ENCODE results near the gene AHI1.
A peak's percentile ranks its signal among the peaks of the same experiment; 100 is the strongest.

AHI1 gene

DNA sequence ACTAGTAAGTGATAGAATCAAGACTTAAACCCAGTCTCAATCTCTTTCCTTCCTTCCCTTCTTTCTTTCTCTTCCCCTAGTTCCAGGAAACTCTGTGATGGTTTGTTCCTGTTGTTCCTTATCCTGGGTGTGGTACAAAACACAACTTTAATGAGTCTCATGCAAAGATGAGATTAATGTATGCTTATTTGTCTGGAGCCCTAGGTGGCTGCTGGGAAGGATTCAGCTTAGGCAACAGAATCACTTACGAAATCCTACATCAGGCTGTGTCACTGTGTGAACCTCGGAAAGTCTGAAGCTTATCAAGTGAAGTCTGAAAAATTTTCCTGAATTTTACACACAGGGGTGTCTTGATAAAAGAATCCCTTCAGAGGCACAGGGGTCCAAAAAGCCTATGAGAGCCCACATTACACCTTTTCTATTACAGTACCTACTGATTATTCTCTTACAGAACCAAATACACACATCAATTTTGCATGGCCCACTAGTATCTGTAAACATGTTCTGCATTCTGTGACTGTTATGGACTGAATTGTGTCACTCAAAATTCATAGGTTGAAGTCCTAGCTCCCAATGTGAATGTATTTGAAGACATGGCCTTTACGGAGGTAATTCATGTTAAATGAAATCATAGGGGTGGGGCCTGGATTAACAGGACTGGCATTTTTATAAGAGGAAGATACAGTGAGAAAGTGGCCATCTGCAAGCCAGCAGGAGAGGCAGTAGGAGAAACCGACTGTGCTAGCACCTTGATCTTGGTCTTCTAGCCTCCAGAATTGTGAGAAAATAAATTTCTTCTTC lies 171.7 kb downstream of the AHI1 start:
- DNase-seq (ENCODE audit: low read depth), result peak; percentile 46

DNA sequence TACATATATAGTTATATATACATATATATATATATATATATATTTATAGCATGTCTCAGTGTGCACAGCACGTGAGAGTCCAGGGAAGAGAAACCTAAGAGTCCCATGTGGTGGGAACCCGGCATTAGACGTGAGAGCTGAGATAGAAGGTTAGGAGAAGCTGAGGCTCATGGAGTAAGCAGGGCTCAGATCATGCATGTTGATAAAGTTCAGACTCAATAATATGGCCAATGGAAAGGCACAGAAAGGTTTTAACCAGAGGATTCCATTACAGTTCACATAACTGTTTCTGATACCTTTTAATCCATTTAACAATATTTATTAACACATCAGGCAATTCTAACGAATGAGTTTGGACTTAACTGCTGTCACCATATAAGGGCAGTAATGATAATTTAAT lies 173.0 kb downstream of the AHI1 start:
- DNase-seq (ENCODE audit: low read depth), result no peak

DNA sequence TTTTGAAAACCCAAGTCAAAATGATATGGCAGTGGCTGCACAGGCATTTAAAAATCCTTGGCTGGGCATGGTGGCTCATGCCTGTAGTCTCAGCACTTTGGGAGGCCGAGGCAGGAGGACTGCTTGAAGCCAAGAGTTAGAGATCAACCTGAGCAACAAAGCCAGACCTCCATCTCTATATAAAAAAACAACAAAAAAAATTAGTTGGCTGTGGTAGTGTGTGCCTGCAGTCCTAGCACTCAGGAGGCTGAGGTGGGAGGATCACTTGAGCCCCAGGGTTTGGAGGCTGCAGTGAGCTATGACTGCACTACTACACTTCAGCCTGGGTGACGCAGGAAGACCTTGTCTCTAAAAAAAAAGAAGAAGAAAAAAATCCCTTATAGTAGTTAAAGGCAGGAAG lies 173.6 kb downstream of the AHI1 start:
- no peak for DNase-seq (ENCODE audit: low read depth)

DNA sequence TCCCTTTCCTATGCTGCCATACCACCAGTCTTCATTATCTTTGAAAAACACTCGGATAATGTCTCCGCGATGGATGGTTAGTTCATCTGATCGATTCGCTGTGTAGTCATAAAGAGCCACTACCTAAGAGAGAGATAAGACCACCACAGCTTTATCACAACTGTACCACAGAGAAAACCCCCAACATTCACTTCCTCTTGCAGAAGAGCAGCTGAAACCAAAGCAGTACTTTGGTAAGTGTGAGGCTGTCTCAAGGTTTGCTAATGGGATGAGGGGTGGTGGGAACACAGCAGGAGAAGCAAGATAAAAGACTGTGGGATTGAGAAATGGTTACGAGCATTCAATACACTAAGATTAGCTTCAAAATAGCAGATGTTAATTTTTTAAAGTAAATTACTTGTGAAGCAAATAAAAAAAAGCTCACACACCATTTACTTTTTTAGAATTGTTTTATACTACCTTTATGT lies 174.3 kb downstream of the AHI1 start:
- peak; percentile 100 for DNase-seq (ENCODE audit: low read depth)

DNA sequence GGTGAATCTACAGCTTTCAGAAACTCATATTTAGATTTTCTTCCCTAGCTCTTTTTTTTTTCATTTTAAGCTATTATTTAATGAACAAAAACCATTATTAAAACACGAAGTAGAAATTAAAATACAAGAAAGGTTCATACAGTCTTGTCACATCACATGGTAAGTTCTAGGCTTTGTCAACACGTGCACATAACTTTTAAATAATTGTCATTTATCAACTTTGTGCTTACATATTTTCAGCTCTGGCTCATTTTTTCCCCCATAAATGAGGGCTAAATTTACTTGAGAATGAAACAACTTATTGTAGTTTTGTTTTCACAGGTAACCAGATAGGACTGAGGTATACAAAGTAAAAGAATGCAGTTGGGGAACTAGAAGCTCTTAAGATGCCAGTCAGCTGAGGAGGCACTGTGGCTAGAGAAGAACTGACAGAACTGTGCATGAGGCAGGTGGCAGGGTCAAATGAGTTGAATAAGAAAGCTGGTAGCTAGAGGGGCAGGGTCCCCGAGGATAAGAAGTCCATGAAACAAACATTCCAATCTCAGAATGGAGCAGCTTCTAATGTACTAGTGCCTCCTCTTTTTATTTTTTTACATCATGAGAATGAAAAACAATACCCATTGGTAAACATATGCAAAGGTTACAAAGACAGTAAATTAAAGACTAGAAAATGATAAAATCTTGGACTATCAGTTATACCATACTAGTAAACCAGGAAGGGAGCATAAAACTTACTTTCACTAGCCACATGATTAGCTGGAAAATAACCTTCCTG lies 174.9 kb downstream of the AHI1 start:
- no peak for DNase-seq (ENCODE audit: low read depth)

DNA sequence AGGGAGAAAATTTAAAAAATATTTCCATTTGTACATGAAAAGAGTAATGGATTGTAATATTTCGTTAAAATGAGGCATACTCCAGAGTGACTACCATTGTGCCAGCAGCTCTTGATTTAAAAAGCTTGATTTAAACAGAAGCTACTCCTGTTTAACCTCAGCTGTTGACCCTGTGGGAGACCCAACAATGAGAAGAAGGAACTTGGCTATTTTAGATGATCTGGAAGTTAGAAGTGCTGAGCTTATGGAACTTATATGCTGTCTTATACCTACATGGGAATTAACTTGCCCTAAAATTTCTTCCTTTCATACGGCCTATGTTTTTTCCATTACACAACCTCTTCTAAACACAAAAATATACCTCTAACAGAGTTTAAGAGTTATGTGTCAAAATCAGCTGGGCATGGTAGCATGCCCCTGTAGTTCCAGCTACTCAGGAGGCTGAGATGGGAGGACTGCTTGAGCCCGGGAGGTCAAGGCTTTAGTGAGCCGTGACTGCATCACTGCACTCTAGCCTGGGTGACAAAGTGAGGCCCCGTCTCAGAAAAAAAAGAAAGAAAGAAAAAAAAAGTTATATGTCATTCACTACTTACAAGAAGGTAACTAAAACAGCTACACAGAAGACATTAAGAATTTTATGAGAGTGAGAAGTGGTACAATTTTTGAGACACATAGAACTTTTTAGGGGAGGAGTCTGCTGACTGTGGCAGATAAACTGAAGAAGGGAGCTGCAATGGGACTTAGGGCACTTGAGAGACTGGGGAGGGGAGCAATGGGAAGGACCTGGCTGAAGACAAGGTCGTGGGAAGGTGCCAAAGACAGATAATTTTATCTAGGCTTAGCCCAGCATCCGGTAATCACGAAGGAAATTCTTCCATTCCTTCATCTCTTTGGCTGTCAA lies 176.6 kb downstream of the AHI1 start:
- DNase-seq (ENCODE audit: low read depth), result peak; percentile 67

DNA sequence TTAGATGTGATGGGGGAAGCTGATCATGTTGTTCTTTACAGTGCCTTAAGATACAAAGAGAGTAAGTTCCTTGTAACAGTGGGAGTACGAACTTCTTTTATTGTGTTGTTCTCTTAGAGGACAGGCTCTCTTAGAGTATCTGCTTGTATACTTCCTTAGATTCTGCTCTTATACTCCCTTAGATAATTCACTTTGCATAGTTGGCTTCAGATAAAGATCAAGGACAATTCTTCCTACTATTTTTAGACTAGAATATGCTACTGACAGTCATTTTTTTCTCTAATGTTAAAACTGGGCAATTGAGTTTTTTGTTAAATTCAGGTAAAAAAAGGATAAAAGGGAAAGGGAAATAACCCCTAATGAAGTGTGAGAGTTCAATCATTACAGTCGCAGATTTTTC lies 177.7 kb downstream of the AHI1 start:
- no peak for DNase-seq (ENCODE audit: low read depth)

DNA sequence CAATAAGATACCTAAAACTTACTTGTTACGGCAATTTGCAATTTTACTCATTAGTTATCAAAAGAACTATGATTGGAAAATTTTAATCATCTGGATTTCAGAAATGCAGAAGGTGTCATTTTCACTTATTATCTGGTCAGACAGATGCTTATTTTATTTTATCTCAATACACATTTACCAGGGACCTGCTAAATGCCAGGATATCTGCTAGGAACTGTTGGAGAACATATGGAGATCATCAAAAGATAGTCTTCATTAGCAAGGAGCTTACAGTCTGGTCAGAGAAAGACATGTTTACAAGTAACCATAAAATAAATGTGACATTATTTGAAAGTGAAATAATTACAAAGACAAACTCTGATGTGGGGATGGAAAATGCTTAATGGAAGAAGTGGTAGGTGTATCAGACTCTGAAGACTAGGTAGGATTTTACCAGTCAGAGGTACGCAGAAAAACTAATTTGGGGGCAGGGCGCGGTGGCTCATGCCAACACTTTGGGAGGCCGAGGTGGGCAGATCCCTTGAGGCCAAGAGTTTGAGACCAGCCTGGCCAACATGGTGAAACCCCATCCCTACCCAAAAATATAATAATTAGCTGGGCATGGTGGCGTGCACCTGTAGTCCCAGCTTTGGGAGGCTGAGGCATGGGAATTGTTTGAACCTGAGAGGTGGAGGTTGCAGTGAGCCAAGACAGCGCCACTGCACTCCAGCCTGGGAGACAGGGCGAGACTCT lies 178.6 kb downstream of the AHI1 start:
- no peak for DNase-seq (ENCODE audit: low read depth)

DNA sequence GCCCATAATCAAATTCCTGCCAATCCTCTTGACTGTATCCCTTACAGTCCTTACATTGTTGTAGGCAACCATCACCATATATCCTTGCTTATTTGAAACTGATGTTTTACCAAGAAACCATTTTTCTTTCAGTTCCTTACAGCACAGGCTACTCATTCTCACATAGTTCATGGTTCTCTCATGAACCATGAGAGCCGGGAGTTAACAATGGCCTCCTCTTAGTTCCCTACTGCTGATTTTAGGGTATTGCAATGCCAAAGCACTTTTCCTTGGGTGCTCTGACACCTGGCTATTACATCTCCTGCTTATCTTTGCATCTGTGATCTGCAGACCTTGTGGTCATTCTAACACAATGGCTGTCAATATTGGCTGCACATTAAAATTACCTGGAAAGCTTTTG lies 183.0 kb downstream of the AHI1 start:
- no peak for DNase-seq (ENCODE audit: low read depth)

DNA sequence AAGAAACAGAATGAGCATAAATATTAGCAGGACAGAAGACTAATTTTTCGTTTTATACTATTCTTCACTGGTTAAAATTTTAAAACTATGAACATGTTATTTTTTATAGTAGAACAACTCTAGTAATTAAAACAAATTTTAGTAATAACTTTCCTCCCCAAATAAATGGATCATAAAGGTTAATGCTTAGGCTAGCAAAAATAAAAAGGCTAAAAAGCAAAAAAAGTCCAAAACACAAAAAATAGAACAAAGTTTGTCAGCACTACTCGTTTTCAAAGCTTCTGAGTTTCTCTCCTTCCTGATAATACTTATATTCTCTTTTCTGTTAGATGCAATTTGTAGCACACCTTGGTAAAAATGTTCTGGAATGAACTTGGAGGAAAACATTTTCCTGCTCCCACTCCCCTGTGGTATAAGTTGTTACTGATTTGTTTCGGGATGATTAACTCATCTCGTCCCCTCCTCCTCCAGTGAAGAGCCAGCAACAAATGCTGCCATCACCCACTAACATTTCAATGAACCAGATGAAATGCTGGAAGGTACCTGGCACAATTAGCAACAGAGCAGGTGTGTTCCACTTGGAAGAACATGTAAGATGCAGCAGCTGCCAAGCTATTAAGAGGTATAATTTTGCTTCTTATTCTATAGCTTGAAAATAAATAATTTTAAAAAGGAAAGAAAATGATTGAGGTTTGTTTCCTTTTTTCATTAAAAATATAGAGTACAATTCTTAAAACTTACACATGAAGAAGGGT lies 185.9 kb downstream of the AHI1 start:
- DNase-seq (ENCODE audit: low read depth), result no peak

DNA sequence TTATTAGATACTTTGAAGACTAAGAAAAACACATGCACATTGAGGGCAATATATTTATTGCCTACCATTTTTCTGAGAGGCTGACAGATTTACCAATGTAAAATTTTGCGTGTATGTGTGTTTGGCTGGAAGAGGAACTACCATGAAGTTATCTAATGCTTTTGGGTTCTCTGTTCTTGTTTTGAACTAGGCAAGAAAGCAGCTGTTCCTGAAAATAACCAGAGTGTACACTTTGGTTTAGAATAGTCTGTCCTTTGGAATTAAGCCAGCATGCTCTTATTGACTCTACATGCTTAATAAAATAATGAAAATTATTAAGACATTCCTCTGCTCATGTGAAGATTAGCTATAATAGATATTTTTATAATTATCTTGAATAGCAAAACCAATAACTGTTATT lies 187.2 kb downstream of the AHI1 start:
- peak; percentile 26 for DNase-seq (ENCODE audit: low read depth)

DNA sequence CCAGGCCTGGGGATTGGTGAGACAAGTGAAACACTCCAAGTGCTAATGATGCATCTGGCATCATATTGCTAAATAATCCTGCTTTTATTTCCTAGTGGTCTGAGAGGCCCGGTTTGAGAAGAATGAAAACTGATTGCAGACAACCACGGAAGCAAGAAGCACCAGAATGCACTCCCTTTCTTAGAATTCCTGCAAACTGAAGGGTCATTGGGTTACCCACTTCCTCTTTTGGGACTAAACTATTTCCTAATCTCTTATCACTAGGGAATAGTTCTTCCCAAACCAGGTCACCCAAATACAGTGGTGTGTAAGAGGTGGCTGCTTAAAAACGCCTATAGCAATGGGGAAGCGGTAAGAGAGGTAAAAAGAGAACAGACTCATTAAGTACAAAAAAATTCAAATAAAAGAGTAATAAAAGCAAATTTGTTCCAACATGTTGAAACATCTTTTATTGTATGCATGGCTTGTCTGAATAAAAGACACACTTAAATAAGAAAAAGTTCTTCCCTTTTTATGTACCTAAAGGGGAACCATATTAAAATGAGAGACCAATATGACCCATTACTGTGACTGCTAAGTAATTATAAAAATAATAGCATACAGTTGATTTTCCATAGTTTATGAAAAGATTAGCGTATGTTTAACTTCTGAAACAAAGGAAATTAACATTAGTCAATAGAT lies 190.7 kb downstream of the AHI1 start:
- DNase-seq (ENCODE audit: low read depth), result peak; percentile 58

DNA sequence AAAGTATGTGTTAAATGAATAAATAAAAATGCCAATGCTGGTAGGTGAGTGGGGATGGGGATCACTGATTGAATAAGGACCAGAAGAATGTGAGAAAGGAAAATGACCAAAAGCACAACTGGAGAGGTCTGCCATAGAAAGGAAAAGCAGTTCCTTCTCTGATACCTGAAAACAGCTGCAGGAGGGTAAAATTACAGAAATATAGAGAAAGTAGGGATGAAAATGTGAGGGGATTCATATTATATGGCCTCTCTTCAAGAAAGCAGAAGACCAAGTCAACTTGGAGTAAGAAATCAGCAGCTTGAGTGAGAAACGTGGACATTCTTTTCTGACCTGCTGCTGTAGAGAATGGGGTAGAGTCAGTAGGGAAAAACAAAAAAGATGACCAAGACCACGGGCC lies 191.4 kb downstream of the AHI1 start:
- DNase-seq (ENCODE audit: low read depth), result no peak

DNA sequence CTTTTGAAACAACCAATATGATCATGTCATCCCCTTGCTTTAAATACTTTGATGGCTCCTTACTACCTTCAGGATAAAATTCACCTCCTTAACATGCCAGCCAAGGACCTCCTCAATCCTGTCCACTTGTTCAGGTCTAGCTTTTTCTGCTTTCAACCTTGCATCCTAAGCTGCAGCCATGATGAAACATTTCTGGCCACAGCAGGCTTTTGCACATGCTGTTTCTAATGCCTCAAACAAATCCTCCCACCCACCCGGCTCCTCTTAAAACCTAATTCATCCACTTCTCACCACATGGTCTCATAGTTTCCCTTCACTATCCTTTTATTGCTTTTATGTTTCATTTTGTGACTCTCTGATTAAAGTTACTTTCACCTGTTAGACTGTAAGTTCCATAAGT lies 191.9 kb downstream of the AHI1 start:
- DNase-seq (ENCODE audit: low read depth), result no peak

DNA sequence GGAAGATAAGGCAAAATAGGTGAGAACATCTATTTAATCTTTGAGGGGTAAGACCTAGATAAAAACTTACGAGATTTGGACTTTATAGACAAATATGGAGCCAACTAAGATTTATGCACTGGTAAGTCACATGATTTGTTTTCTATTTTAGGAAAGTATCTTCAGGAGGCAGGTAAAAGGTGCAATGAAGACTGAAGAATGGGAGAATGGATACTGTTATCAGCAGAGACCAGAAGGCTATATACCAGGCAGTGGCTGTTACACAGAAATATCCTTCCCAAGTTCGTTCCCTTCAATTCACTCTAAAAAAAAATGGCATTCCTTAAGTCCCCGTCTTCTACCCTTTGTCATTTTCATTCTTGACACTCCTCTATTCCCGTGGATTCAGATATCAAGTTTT lies 192.7 kb downstream of the AHI1 start:
- DNase-seq (ENCODE audit: low read depth), result no peak

DNA sequence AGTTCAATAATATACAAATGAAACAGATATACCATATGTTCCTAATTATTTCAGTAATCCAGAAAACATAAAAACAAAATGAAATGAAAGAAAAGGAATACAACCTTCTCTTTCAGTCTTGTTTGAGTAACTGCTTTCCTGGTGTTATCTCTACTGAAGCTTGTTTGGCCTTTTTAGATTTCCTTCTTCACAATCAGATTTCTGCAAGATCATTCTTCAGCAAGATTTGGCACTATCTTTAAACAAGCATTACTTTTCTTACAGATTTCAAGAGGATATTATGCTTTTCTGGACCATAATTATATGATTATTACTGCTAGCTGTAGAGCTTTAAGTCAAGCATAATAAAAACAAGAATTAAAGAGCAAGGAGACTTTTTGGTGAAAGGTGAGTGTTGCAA lies 196.2 kb downstream of the AHI1 start:
- no peak for DNase-seq (ENCODE audit: low read depth)

DNA sequence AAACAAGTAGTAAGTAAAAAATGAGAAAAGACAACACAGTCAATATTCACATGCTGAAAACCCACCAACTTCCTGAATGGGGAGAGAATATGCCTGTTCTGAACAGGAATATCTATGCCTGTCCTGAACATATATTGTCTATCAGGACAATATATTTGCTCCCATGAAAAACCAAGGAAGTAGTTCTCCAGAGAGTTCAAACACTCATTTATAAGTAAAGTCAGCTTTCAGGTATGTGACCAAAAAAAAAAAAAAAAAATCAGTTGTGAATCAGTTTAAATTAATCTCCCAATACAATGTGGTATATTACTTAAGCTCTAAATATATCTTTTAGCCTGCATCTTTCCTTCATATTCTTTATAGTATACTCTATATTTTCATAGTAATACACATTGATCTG lies 197.0 kb downstream of the AHI1 start:
- DNase-seq (ENCODE audit: low read depth), result no peak

DNA sequence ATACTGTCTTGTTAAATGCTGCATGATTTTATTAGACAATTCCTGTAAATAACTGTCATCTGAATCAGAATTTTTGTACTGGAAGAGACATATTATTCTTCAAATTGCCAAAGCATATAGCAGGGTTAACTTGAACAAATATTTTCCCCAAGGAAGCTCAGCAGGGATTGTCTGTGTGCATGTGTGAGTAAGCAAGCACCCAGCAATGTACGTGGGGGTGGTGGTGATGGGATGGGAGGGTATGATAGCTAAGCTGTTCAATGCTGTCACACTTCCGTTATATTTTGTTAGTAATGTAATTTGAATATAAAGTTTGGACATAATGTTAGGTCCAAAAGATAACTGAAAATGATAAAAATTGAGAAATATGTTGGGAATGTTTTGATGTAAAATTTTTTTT lies 198.3 kb downstream of the AHI1 start:
- DNase-seq (ENCODE audit: low read depth), result no peak

DNA sequence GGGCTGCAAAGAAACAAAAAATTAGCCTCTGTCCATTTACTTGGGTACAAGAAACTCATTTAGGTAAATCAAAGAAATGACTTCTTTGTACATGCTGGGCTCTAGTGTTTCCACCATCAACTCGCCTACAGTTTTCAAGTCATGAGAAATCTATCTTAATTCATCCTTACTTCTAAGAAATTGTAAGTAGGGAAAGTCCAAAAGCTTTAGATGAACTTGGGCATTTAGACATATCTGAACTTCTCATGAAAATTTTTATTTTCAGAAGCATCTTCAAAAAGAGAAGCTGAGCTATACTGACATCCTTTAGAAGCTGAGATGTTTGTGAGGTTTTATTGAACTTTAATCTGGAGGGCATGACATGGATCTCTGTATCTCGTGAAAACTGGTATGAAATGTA lies 199.1 kb downstream of the AHI1 start:
- no peak for DNase-seq (ENCODE audit: low read depth)

DNA sequence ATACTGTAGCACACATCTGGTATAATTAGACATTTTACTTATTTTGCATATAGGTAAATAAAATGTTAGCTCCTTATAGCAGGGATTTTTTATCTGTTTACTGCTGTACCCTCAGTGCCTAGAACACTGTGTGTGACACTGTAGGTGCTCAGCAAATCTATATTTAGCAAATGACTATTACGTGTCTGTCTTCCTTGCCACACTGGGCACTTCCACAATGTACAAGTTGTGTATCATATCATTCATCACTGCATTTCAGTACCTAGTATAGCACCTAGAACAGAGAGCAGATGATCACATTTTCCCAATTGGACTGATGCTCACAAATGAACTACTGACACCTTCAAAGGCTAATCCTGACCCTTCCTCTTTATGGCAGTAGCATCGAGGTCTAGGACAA lies 200.8 kb downstream of the AHI1 start:
- DNase-seq (ENCODE audit: low read depth), result no peak

Measured in CMK (cell line).